Astrocyte (in vitro differentiated cells and primary cell): ENCODE data around the gene TRABD2A. TPM values are rescaled to one million over a fixed set of nuclear protein-coding genes. Genes with fewer than 3 reads are reported as not detected.

ENCODE experiments used
- DNase-seq: peaks from one replicate; pipeline ENCODE4 v3.0.0-alpha.2; 2010; ENCODE audit warnings: low read depth
- FAIRE-seq: peaks from 2 replicates; lab custom pipeline; 2011; peaks lifted over from hg19 to GRCh38; lab: Jason Lieb, UNC
- H2AFZ ChIP-seq: 2 replicates; pipeline ENCODE4 v1.6.0; 2012; ENCODE audit warnings: low read depth, low read length, inconsistent platforms
- H3K27ac ChIP-seq: 2 replicates; pipeline ENCODE4 v1.5.1; 2011; ENCODE audit warnings: low read depth, low read length, inconsistent platforms
- H3K27me3 ChIP-seq: 2 replicates; pipeline ENCODE4 v1.6.0; 2011; ENCODE audit warnings: low read length, inconsistent platforms; ENCODE audit not compliant: insufficient read depth
- H3K36me3 ChIP-seq: 2 replicates; pipeline ENCODE4 v1.5.1; 2011; ENCODE audit warnings: low read length, inconsistent platforms; ENCODE audit not compliant: insufficient read depth
- H3K4me1 ChIP-seq: 2 replicates; pipeline ENCODE4 v1.5.1; 2011; ENCODE audit warnings: low read length, inconsistent platforms; ENCODE audit not compliant: insufficient read depth
- H3K4me2 ChIP-seq: 2 replicates; pipeline ENCODE4 v1.6.0; 2012; ENCODE audit warnings: low read length, inconsistent platforms
- H3K4me3 ChIP-seq: 2 replicates; pipeline ENCODE4 v1.5.1; 2011; ENCODE audit warnings: low read depth, mild to moderate bottlenecking, low read length, inconsistent platforms; ENCODE audit not compliant: insufficient read depth
- H3K79me2 ChIP-seq: 2 replicates; pipeline ENCODE4 v1.6.0; 2012; ENCODE audit warnings: mild to moderate bottlenecking, low read length, inconsistent platforms; ENCODE audit not compliant: insufficient read depth
- H3K9ac ChIP-seq: 2 replicates; pipeline ENCODE4 v1.6.0; 2012; ENCODE audit warnings: mild to moderate bottlenecking, low read length, inconsistent platforms
- H3K9me3 ChIP-seq: 2 replicates; pipeline ENCODE4 v1.5.1; 2012; ENCODE audit warnings: low read depth, mild to moderate bottlenecking, low read length, inconsistent platforms; ENCODE audit not compliant: insufficient read depth
- H4K20me1 ChIP-seq: 2 replicates; pipeline ENCODE4 v1.6.0; 2012; ENCODE audit warnings: low read length, inconsistent platforms; ENCODE audit not compliant: insufficient read depth
- H3K27ac Mint-ChIP-seq: one replicate; pipeline ENCODE4 v1.8.0; 2021; ENCODE audit warnings: mild to moderate bottlenecking, mixed read lengths; ENCODE audit not compliant: unreplicated experiment
- H3K27me3 Mint-ChIP-seq: one replicate; pipeline ENCODE4 v1.8.0; 2021; ENCODE audit warnings: low read depth, mixed read lengths; ENCODE audit not compliant: unreplicated experiment
- H3K36me3 Mint-ChIP-seq: one replicate; pipeline ENCODE4 v1.8.0; 2021; ENCODE audit warnings: low read depth, mixed read lengths; ENCODE audit not compliant: unreplicated experiment
- H3K4me1 Mint-ChIP-seq: one replicate; pipeline ENCODE4 v1.8.0; 2021; ENCODE audit warnings: low read depth, mixed read lengths; ENCODE audit not compliant: unreplicated experiment
- H3K4me3 Mint-ChIP-seq: one replicate; pipeline ENCODE4 v1.8.0; 2021; ENCODE audit warnings: mild to moderate bottlenecking, moderate library complexity, mixed read lengths; ENCODE audit not compliant: unreplicated experiment
- H3K9me3 Mint-ChIP-seq: one replicate; pipeline ENCODE4 v1.8.0; 2021; ENCODE audit warnings: mild to moderate bottlenecking, mixed read lengths; ENCODE audit not compliant: unreplicated experiment
- EZH2 ChIP-seq: IDR thresholded peaks from 2 replicates; pipeline ENCODE4 v1.6.1; 2012; ENCODE audit warnings: mild to moderate bottlenecking, low read length, inconsistent platforms; ENCODE audit not compliant: insufficient read depth
- total RNA-seq: library from RNA; stranded (reverse); gene quantifications from 2 replicates; pipeline ENCODE4 v1.2.1, GENCODE V29; 2021
- TF ChIP-seq, protein P1 (sequence below): IDR thresholded peaks from 2 replicates; pipeline ENCODE4 v1.5.1; 2011; ENCODE audit warnings: low read depth, mild to moderate bottlenecking, inconsistent platforms, low read length, moderate library complexity; ENCODE audit not compliant: insufficient read depth

The TRABD2A gene
- total RNA-seq, 1 donor from 2014 or later: 2.6 TPM

DNA sequence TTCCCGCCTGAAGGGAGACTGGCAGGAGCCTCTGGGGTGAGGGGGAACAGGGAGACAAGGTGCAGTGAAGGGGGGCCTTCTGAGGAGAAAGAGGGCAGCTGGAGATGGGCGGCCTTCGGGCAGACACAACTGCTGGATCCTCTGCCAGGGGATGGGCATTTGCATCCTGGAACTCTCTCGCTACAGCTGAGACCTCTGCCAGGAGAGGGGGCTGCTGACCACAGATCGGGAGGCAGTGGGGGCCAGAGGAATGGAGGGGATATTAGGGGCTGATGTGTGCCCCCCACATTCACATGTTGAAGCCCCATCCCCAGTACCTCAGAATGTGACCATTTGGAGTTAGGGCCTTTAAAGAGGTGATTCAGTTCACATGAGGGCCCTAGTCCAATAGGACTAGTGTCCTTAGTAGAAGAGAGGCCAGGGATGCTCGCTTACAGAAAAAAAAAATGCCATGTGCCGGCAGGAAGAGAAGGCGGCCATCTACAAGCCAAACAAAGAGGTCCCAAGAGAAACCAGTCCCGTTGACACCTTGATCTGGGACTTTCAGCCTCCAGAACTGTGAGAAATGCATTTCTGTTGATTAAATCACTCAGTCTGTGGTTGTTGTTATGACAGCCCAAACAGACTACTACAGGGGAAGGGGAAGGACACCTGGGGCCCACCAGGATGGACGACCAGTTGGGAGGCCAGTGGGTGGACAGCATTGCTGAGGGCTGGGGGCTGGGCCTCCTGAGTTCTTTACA, 50.0 kb downstream of the TRABD2A start:
- H4K20me1 ChIP-seq: no peaks in the 10 kb centered on the region

DNA sequence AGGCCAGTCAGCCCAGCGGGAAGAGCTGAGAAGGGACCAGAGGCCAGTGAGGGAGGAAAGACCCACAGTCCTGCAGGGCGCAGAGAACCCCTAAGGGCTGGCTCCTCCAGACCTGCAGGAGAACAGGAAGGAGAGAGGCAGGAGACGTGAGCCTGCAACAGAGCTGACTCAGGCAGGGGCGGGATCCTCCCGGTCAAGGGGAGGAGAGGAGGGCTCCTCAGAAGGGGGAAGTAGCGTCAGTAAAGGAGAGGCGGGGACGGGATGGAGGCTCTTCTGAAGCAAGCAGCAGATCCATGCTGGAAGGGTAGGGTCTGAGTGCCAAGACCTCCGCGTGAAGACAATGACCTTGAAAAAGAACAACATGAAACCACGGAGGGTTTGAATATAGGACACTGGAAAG, 50.8 kb downstream of the TRABD2A start:
- Mint-ChIP-seq H3K36me3 (no peaks in the 10 kb centered on the region), H3K27me3 (peaks cover 10% of the 10 kb centered on the region)

More for the DNA sequence above, 50.0 kb downstream of the TRABD2A start:
- peaks cover 10% of the 10 kb centered on the region for H3K27me3 Mint-ChIP-seq
- Histone ChIP-seq H3K79me2 (no peaks in the 10 kb centered on the region), H3K9ac (no peak overlapping the region), H3K9me3 (no peaks in the 10 kb centered on the region), H3K4me3 (no peak overlapping the region), H2AFZ (no peak overlapping the region), H3K36me3 (no peaks in the 10 kb centered on the region), H3K27ac (no peak overlapping the region), H3K4me1 (peaks cover 3% of the 10 kb centered on the region), H3K4me2 (no peak overlapping the region), H3K27me3 (no peaks in the 10 kb centered on the region)
- H3K27ac Mint-ChIP-seq: no peak overlapping the region
- H3K36me3 Mint-ChIP-seq: no peaks in the 10 kb centered on the region
- no peak for TF ChIP-seq EZH2
- TF ChIP-seq, protein P1, sequence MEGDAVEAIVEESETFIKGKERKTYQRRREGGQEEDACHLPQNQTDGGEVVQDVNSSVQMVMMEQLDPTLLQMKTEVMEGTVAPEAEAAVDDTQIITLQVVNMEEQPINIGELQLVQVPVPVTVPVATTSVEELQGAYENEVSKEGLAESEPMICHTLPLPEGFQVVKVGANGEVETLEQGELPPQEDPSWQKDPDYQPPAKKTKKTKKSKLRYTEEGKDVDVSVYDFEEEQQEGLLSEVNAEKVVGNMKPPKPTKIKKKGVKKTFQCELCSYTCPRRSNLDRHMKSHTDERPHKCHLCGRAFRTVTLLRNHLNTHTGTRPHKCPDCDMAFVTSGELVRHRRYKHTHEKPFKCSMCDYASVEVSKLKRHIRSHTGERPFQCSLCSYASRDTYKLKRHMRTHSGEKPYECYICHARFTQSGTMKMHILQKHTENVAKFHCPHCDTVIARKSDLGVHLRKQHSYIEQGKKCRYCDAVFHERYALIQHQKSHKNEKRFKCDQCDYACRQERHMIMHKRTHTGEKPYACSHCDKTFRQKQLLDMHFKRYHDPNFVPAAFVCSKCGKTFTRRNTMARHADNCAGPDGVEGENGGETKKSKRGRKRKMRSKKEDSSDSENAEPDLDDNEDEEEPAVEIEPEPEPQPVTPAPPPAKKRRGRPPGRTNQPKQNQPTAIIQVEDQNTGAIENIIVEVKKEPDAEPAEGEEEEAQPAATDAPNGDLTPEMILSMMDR: no peak
- H3K9me3 Mint-ChIP-seq: peaks cover 7% of the 10 kb centered on the region
- H3K4me1 Mint-ChIP-seq: peaks cover 10% of the 10 kb centered on the region
- FAIRE-seq (no peak), DNase-seq (no peak)
- no peak overlapping the region for H3K4me3 Mint-ChIP-seq

More for the DNA sequence above, 50.8 kb downstream of the TRABD2A start:
- H3K4me3 Mint-ChIP-seq: no peak overlapping the region
- H3K36me3 ChIP-seq: no peaks in the 10 kb centered on the region
- no peak overlapping the region for H3K4me2 ChIP-seq
- H3K79me2 ChIP-seq: no peaks in the 10 kb centered on the region
- DNase-seq (no peak), FAIRE-seq (no peak)
- H3K9me3 ChIP-seq: no peaks in the 10 kb centered on the region
- H3K9me3 Mint-ChIP-seq: peaks cover 7% of the 10 kb centered on the region
- no peak overlapping the region for H3K4me3 ChIP-seq
- H2AFZ ChIP-seq: no peak overlapping the region
- H3K4me1 Mint-ChIP-seq: peaks cover 10% of the 10 kb centered on the region
- TF ChIP-seq EZH2: no peak
- TF ChIP-seq, protein P1: no peak
- H3K4me1 ChIP-seq: peaks cover 3% of the 10 kb centered on the region
- no peak overlapping the region for H3K27ac ChIP-seq
- H3K27ac Mint-ChIP-seq: no peak overlapping the region
- no peaks in the 10 kb centered on the region for H4K20me1 ChIP-seq
- no peak overlapping the region for H3K9ac ChIP-seq
- H3K27me3 ChIP-seq: no peaks in the 10 kb centered on the region
